WERI-Rb-1 (cell line): Measurements from ENCODE around the gene PARVB.

Experiments
- DNase-seq: peaks from one replicate; pipeline ENCODE4 v3.0.0-alpha.2; 2020
- H3K27ac ChIP-seq: fragments of 250-450 bp; sonication (Bioruptor Pico); 2 replicates; pipeline ENCODE4 v1.5.1; 2020; ENCODE audit warnings: mild to moderate bottlenecking, moderate library complexity
- H3K27me3 ChIP-seq: fragments of 250-450 bp; sonication (Bioruptor Pico); 2 replicates; pipeline ENCODE4 v1.5.1; 2021; ENCODE audit warnings: mild to moderate bottlenecking, low read depth, moderate library complexity; ENCODE audit not compliant: insufficient read depth, severe bottlenecking
- H3K36me3 ChIP-seq: fragments of 250-450 bp; sonication (Bioruptor Pico); 2 replicates; pipeline ENCODE4 v1.5.1; 2020; ENCODE audit warnings: mild to moderate bottlenecking, moderate library complexity
- H3K4me3 ChIP-seq: 2 replicates; pipeline ENCODE4 v1.5.1; 2011; ENCODE audit warnings: low read depth, mild to moderate bottlenecking, control low read depth, low read length
- H3K9me3 ChIP-seq: fragments of 250-450 bp; sonication (Bioruptor Pico); 2 replicates; pipeline ENCODE4 v1.5.1; 2021; ENCODE audit warnings: mild to moderate bottlenecking, moderate library complexity; ENCODE audit not compliant: severe bottlenecking
- TF ChIP-seq, protein P1 (sequence below): IDR thresholded peaks from 2 replicates; pipeline ENCODE4 v1.5.1; 2011; ENCODE audit warnings: low read depth, mild to moderate bottlenecking, control low read depth, inconsistent platforms, low read length

Gene PARVB

DNA sequence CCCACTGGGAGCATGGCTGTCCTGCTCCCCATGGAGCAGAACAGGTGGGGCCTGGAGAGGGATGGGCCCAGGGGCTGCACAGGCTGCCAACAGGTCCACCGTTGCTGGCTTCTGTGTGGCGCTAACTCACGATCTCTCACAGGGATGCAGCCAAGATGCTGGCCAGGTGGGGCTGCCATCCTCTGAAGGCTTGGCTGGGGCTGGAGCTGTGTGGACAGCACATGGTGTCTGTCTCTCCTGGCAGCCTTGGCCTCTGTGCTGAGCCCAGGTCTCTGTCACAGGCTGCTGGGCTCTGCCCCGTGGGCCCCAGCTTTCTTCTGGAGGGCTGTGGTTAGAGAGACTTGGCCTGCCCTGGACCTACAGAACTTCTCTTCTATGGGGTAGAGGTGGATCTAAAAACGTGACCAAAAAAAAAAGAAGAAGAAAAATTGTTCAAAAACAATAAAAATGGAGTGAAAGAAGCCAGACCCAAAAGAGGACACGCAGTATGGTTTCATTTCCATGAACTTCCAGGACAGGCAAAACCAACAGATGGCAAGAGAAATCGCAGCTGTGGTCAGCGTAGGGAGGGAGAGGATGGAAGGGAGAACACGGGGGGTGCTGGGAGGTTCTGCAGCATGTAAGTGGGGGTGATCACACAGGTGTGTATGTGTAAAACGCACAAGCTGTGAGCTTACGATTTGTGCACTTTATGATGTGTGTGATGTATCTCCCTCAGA lies 168.9 kb downstream of the PARVB start:
- Histone ChIP-seq H3K27ac (peak overlapping the region; percentile 42; the same call in 1 of the 2 replicates), H3K9me3 (peaks cover 2% of the 10 kb centered on the region), H3K36me3 (no peaks in the 10 kb centered on the region), H3K4me3 (no peak overlapping the region), H3K27me3 (no peaks in the 10 kb centered on the region)
- TF ChIP-seq, protein P1, sequence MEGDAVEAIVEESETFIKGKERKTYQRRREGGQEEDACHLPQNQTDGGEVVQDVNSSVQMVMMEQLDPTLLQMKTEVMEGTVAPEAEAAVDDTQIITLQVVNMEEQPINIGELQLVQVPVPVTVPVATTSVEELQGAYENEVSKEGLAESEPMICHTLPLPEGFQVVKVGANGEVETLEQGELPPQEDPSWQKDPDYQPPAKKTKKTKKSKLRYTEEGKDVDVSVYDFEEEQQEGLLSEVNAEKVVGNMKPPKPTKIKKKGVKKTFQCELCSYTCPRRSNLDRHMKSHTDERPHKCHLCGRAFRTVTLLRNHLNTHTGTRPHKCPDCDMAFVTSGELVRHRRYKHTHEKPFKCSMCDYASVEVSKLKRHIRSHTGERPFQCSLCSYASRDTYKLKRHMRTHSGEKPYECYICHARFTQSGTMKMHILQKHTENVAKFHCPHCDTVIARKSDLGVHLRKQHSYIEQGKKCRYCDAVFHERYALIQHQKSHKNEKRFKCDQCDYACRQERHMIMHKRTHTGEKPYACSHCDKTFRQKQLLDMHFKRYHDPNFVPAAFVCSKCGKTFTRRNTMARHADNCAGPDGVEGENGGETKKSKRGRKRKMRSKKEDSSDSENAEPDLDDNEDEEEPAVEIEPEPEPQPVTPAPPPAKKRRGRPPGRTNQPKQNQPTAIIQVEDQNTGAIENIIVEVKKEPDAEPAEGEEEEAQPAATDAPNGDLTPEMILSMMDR = no peak
- no peak for DNase-seq

DNA sequence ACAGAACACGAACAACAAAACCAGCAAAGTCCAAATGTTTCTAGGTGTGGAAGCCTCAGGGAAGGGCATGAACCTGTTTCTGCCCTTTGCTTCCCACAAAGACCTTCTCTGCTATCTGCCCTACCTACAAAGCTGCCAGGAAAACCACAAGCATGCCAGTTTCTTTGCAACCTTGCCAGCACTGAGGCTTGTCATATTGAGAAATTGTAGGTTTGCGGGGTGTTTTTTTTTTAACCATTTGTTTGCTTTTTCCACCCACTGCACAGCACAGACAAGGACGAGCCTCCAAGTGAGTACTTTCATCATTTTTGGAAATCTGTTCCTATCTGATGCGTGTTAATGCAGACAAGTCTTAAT lies 169.4 kb downstream of the PARVB start:
- TF ChIP-seq, protein P1 = no peak

GRCh38 chr22:44194569-44194968 lies 170.5 kb downstream of the PARVB start:
- Histone ChIP-seq H3K27me3 (no peaks in the 10 kb centered on the region), H3K4me3 (no peak overlapping the region), H3K36me3 (no peaks in the 10 kb centered on the region), H3K27ac (no peak overlapping the region), H3K9me3 (peaks cover 2% of the 10 kb centered on the region)
- no peak for DNase-seq
- TF ChIP-seq, protein P1 = no peak

More for the DNA sequence above, 169.4 kb downstream of the PARVB start:
- Histone ChIP-seq H3K27me3 (no peaks in the 10 kb centered on the region), H3K27ac (no peak overlapping the region), H3K36me3 (no peaks in the 10 kb centered on the region), H3K4me3 (no peak overlapping the region), H3K9me3 (peaks cover 2% of the 10 kb centered on the region)
- no peak for DNase-seq

DNA sequence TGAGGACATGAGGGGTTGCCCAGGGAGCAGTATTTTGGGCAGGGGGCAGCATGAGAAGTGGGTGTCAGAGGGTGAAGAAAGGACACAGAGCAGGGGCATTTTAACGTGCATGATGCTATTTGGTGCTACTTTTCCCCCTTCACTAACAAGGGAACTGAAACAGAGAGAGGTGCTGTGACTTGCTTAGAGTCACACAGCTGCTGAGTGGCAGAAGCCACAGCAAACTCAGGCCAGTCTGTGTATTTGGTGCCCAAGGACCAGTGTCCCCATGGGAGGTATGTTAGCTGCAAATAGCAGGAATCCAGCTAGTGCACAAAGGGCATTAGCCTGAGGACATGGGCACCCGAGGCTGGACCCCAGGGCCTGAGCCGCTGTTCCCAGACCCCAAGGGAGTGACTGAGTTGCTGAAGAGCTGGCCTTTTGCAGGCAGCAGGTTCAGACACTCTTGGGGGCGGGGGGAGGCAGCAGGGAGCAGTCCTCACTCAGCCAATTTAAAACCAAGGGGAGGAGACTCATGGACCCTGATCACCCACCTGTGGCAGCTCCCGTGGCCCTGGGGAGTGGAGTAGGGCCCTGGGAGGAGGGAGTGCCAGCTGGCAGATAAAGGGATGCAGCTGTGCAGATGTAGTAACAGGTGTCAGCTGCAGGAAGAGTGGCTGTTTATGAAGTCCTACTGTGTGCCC lies 171.2 kb downstream of the PARVB start:
- H3K4me3 ChIP-seq = no peak overlapping the region
- no peak for DNase-seq
- H3K36me3 ChIP-seq = no peaks in the 10 kb centered on the region
- H3K27me3 ChIP-seq = no peaks in the 10 kb centered on the region
- TF ChIP-seq, protein P1 = no peak
- H3K27ac ChIP-seq = no peak overlapping the region
- H3K9me3 ChIP-seq = peaks cover 2% of the 10 kb centered on the region

- no peak for DNase-seq
- TF ChIP-seq, protein P1 = no peak
- no peak overlapping the region for H3K4me3 ChIP-seq
- H3K36me3 ChIP-seq = no peaks in the 10 kb centered on the region
- no peak overlapping the region for H3K27ac ChIP-seq
- no peaks in the 10 kb centered on the region for H3K27me3 ChIP-seq
- peaks cover 2% of the 10 kb centered on the region for H3K9me3 ChIP-seq
These were observed 172.1 kb downstream of the PARVB start for GRCh38 chr22:44196241-44196640.

- TF ChIP-seq, protein P1 = no peak
- no peak overlapping the region for H3K27ac ChIP-seq
- no peaks in the 10 kb centered on the region for H3K27me3 ChIP-seq
- no peak for DNase-seq
- H3K4me3 ChIP-seq = no peak overlapping the region
- peaks cover 2% of the 10 kb centered on the region for H3K9me3 ChIP-seq
- H3K36me3 ChIP-seq = no peaks in the 10 kb centered on the region
These were observed 172.6 kb downstream of the PARVB start for GRCh38 chr22:44196731-44197131.
